H1 (cell line): Measurements from ENCODE around the gene INHBC. TPM values are rescaled to one million over a fixed set of nuclear protein-coding genes. Genes with fewer than 3 reads are reported as not detected.
A peak's percentile ranks its signal among the peaks of the same experiment; 100 is the strongest.

ENCODE experiments used
- E2F6 ChIP-seq: IDR thresholded peaks from 2 replicates; pipeline ENCODE4 v1.6.1; 2012; ENCODE audit warnings: inconsistent platforms
- EZH2 ChIP-seq: fragments of 200-600 bp; sonication (generic); IDR thresholded peaks from 2 replicates; pipeline ENCODE4 v1.7.1; 2012; ENCODE audit warnings: low read depth, mild to moderate bottlenecking, moderate library complexity, low read length, inconsistent platforms; ENCODE audit not compliant: severe bottlenecking
- JUN ChIP-seq: IDR thresholded peaks from 2 replicates; pipeline ENCODE4 v1.6.1; 2011; ENCODE audit warnings: low read depth, mild to moderate bottlenecking, improper control_type of control experiment, low read length
- NRF1 ChIP-seq: IDR thresholded peaks from 2 replicates; pipeline ENCODE4 v1.6.1; 2011; ENCODE audit warnings: mild to moderate bottlenecking, low read depth, low read length, improper control_type of control experiment
- POU5F1 ChIP-seq: IDR thresholded peaks from 2 replicates; pipeline ENCODE4 v1.6.1; 2011; ENCODE audit warnings: low read depth, mild to moderate bottlenecking, low read length, moderate library complexity
- SIN3A ChIP-seq, 2 experiments: IDR thresholded peaks in 1 of 2; conservative IDR thresholded peaks in 1 of 2; 2 replicates each; pipeline ENCODE4 v1.6.1; 2011 to 2012; ENCODE audit warnings: low read length in 2 of 2, improper control_type of control experiment in 1 of 2, low read depth in 1 of 2, mild to moderate bottlenecking in 1 of 2
- TAF7 ChIP-seq: optimal IDR thresholded peaks from 2 replicates; pipeline ENCODE3; 2011; ENCODE audit warnings: low read depth, mild to moderate bottlenecking, inconsistent platforms, low read length, moderate library complexity, borderline replicate concordance
- TBP ChIP-seq: IDR thresholded peaks from 2 replicates; pipeline ENCODE4 v1.6.1; 2011; ENCODE audit warnings: low read depth, low read length, improper control_type of control experiment
- TCF12 ChIP-seq: IDR thresholded peaks from 2 replicates; pipeline ENCODE4 v1.6.1; 2011; ENCODE audit warnings: low read depth, mild to moderate bottlenecking, low read length
- TEAD4 ChIP-seq: IDR thresholded peaks from 2 replicates; pipeline ENCODE4 v1.6.1; 2012; ENCODE audit warnings: low read depth, low read length, inconsistent platforms, mixed read lengths
- ZNF274 ChIP-seq: IDR thresholded peaks from 2 replicates; pipeline ENCODE4 v1.7.0; 2012; ENCODE audit warnings: low read length, borderline replicate concordance; ENCODE audit errors: extremely low read depth
- polyA plus RNA-seq, 7 experiments: library from polyadenylated mRNA; depleted of rRNA in 3 of 7; stranded (reverse) in 5 of 7; unstranded in 2 of 7; fragments of >200 nt in 5 of 7; fragments of 200-250 nt in 2 of 7; gene quantifications; 1 replicate in 5 of 7; 2 replicates in 1 of 7; 4 replicates in 1 of 7; pipeline versions ENCODE4 v1.2.1 to v1.2.3, GENCODE V29; 2011 to 2013; ENCODE audit warnings: missing spikeins in 2 of 7, mixed read lengths in 2 of 7
- total RNA-seq: library from RNA; stranded (reverse); fragmentation: NEBNext Ultra II Directional; extraction: Animal tissue kit (Norgen Biotek cat#: 25700); gene quantifications from 2 replicates; pipeline ENCODE4 v1.2.1, GENCODE V29; 2021
- TF ChIP-seq, protein P1 (sequence below): IDR thresholded peaks from 2 replicates; pipeline ENCODE4 v1.6.1; 2011; ENCODE audit warnings: low read length, improper control_type of control experiment
- TF ChIP-seq, protein P2 (sequence below): IDR thresholded peaks from 2 replicates; pipeline ENCODE4 v1.6.1; 2012; ENCODE audit warnings: low read length, inconsistent platforms

INHBC gene
- total and polyA plus RNA-seq, 2 of the 8 experiments (the other 6 are each of a cell fraction or from before 2014, with no cell fraction given): 0.15 TPM; not detected in 1

GRCh38 chr12:57430931-57431566 lies 3.5 kb upstream of the INHBC start, which contains the start of gene R3HDM2 (continued):
- 0 out of 2 replicates have a peak, but pooled peaks have one; percentile 14 for TF ChIP-seq NRF1
- no peak for TF ChIP-seq TAF7
- peak in 1 of 2 experiments; percentile 21; a peak in 1 of 4 replicates for TF ChIP-seq SIN3A (conservative IDR thresholded peaks at IDR 0.05 in 1 of 2, IDR thresholded peaks at IDR 0.05 in 1 of 2; ENCODE audit: low read depth in 1 of 2, low read length in 2 of 2)
- TF ChIP-seq TCF12: no peak
- peak; percentile 74; the same call in 1 of the 2 replicates for TF ChIP-seq TEAD4
- no peak for TF ChIP-seq EZH2
- TF ChIP-seq E2F6: peak; percentile 96
- no peak for TF ChIP-seq ZNF274
- TF ChIP-seq, protein P1, sequence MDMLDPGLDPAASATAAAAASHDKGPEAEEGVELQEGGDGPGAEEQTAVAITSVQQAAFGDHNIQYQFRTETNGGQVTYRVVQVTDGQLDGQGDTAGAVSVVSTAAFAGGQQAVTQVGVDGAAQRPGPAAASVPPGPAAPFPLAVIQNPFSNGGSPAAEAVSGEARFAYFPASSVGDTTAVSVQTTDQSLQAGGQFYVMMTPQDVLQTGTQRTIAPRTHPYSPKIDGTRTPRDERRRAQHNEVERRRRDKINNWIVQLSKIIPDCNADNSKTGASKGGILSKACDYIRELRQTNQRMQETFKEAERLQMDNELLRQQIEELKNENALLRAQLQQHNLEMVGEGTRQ: no peak
- no peak for TF ChIP-seq POU5F1
- no peak for TF ChIP-seq JUN
- TF ChIP-seq, protein P2, sequence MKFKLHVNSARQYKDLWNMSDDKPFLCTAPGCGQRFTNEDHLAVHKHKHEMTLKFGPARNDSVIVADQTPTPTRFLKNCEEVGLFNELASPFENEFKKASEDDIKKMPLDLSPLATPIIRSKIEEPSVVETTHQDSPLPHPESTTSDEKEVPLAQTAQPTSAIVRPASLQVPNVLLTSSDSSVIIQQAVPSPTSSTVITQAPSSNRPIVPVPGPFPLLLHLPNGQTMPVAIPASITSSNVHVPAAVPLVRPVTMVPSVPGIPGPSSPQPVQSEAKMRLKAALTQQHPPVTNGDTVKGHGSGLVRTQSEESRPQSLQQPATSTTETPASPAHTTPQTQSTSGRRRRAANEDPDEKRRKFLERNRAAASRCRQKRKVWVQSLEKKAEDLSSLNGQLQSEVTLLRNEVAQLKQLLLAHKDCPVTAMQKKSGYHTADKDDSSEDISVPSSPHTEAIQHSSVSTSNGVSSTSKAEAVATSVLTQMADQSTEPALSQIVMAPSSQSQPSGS: peak; percentile 33; the same call in 1 of the 2 replicates
- TF ChIP-seq TBP: peak; percentile 40; the same call in 1 of the 2 replicates
